Neural progenitor cell (in vitro differentiated cells): ENCODE measurements around the gene NUBPL.

Source experiments
- CTCF ChIP-seq: fragments of 200-600 bp; sonication (generic); IDR thresholded peaks from 2 replicates; pipeline ENCODE4 v1.5.1; 2017; ENCODE audit warnings: antibody characterized with exemption, mild to moderate bottlenecking
- EZH2 ChIP-seq: fragments of 200-600 bp; sonication (generic); IDR thresholded peaks from 2 replicates; pipeline ENCODE4 v1.6.1; 2017; ENCODE audit warnings: antibody characterized with exemption, mild to moderate bottlenecking, moderate library complexity
- EZH2phosphoT487 ChIP-seq: fragments of 200-600 bp; sonication (generic); IDR thresholded peaks from 2 replicates; pipeline ENCODE4 v1.6.1; 2017; ENCODE audit warnings: antibody characterized with exemption

- TF ChIP-seq EZH2 (no peak), CTCF (no peak), EZH2phosphoT487 (no peak)
Observed at GRCh38 chr14:31881531-31882310, 320.5 kb downstream of the NUBPL start.
